Tibial artery (tissue), 4 donors: Measurements from ENCODE around the gene TTC7B.

Source experiments
- DNase-seq, 2 donors: peaks; one replicate each; pipeline ENCODE4 v3.0.0-alpha.2; 2019
- H3K27ac ChIP-seq, 2 donors: fragments of 200-600 bp; sonication (generic) in 1 of 2; 1 replicate in 1 of 2; 2 replicates in 1 of 2; pipeline ENCODE4 v1.5.1; 2018 to 2019; ENCODE audit warnings: mild to moderate bottlenecking in 1 of 2
- H3K27me3 ChIP-seq, 2 donors: fragments of 200-600 bp; sonication (generic) in 1 of 2; one replicate each; pipeline versions ENCODE4 v1.5.1 to v1.6.0; 2016 to 2019
- H3K36me3 ChIP-seq, 3 donors: fragments of 200-600 bp; sonication (generic) in 2 of 3; one replicate each; pipeline ENCODE4 v1.5.1; 2016 to 2019; ENCODE audit warnings: mild to moderate bottlenecking in 2 of 3
- H3K4me1 ChIP-seq, 4 donors: fragments of 200-600 bp; sonication (generic) in 2 of 4; 1 replicate in 3 of 4; 2 replicates in 1 of 4; pipeline ENCODE4 v1.5.1; 2016 to 2019
- H3K4me3 ChIP-seq, 2 donors: fragments of 200-600 bp; sonication (generic) in 1 of 2; 1 replicate in 1 of 2; 2 replicates in 1 of 2; pipeline ENCODE4 v1.5.1; 2018 to 2019; ENCODE audit warnings: mild to moderate bottlenecking in 2 of 2
- H3K9me3 ChIP-seq, 3 donors: fragments of 200-600 bp; sonication (generic) in 1 of 3; one replicate each; pipeline ENCODE4 v1.5.1; 2016 to 2019
- CTCF ChIP-seq, 2 experiments: fragments of 200-600 bp in 1 of 2; fragments of 450-650 bp in 1 of 2; IDR thresholded peaks; one replicate each; pipeline ENCODE4 v1.5.1; 2017 to 2019; ENCODE audit warnings: antibody characterized with exemption in 2 of 2, mild to moderate bottlenecking in 1 of 2, moderate library complexity in 1 of 2
- intact Hi-C: fragments of 100-400 bp; cut with DNase I; formaldehyde crosslinking; loops from one replicate; pipeline ENCODE4 v1.15.0; 2023; ENCODE audit warnings: low total_unique reads

The TTC7B gene

DNA sequence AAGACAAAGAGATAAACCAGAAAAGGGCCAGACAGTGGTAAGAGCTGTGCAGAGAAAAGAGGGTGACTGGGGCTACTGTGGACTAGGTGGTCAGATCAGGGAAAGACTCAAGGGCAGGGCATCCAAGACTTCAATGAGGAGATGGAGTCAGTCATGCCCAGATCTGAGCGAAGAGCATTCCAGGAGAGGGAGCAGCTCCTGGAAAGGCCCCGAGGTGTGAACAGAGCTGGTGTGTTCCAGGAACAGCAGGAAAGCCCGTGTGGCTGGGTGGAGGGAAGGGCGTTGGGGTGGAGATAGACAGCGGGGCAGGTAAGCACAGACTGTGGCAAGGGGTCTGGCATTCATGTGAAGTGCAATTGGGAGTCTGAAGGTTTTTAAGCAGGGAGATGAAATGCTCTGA is 16.8 kb downstream of the TTC7B start:
- intact Hi-C loops: no loop called here
- H3K27ac ChIP-seq: no peak overlapping the region
- no peak overlapping the region for H3K4me3 ChIP-seq
- H3K9me3 ChIP-seq: no peaks in the 10 kb centered on the region
- H3K36me3 ChIP-seq: no peaks in the 10 kb centered on the region
- no peaks in the 10 kb centered on the region for H3K27me3 ChIP-seq
- TF ChIP-seq CTCF (IDR thresholded peaks at IDR 0.05): no peak
- DNase-seq: no peak
- H3K4me1 ChIP-seq: peaks cover 0 to 3% (median 0%) of the 10 kb centered on the region in 4 donors

DNA sequence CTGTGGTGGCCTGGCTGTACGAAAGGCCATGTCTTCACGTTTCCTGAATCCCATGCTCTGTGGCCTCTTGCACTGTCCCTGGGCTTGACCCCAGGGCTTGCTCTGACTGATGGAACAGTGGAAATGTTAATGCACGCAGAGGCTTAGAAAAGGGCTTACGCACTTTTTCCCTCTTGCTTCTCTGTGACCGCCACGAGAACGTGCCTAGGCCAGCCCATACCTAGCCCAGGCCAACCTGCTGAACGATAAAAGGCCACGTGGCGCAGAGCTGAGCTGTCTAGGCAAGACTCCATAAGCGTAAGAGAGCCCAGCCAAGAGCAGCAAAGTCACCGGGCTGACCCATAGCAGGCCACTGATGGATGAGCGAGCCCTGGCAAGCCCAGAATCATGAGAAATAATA is 18.3 kb downstream of the TTC7B start:
- Histone ChIP-seq H3K27me3 (no peaks in the 10 kb centered on the region), H3K27ac (no peak overlapping the region), H3K36me3 (no peaks in the 10 kb centered on the region), H3K9me3 (no peaks in the 10 kb centered on the region), H3K4me1 (no peaks in the 10 kb centered on the region), H3K4me3 (no peak overlapping the region)
- no peak for DNase-seq
- intact Hi-C loops: no loop called here
- TF ChIP-seq CTCF (IDR thresholded peaks at IDR 0.05): no peak

- TF ChIP-seq CTCF (IDR thresholded peaks at IDR 0.05): no peak
- H3K36me3 ChIP-seq: no peaks in the 10 kb centered on the region
- no peak for DNase-seq
- intact Hi-C loops: no loop called here
- H3K9me3 ChIP-seq: no peaks in the 10 kb centered on the region
- H3K27me3 ChIP-seq: no peaks in the 10 kb centered on the region
- no peak overlapping the region for H3K4me3 ChIP-seq
- no peaks in the 10 kb centered on the region for H3K4me1 ChIP-seq
- no peak overlapping the region for H3K27ac ChIP-seq
Observed at GRCh38 chr14:90797451-90797850, 18.8 kb downstream of the TTC7B start.

DNA sequence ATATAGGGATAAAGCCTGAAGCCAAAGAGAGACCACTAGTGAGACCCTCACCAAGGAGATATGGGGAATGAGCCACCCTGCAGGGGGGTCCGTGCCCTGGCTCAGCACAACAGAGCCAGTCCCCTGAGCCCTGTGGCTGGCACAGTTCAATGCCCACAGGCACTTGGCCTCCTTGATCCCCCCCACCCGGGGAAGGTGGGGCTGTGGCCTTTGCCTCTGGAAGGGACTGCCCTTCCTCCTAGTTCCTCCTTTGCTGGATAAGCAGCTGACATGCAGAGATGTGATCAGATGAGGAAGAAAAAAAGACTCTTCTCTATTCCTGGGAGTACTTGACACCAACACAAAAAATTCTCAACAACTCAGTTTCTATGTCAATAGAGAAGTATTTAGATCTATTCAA is 19.9 kb downstream of the TTC7B start:
- H3K27ac ChIP-seq: no peak overlapping the region
- no peak for DNase-seq
- intact Hi-C loops: no loop called here

GRCh38 chr14:90795744-90796143 is 20.5 kb downstream of the TTC7B start:
- Histone ChIP-seq H3K9me3 (no peaks in the 10 kb centered on the region), H3K4me3 (no peak overlapping the region), H3K36me3 (no peaks in the 10 kb centered on the region), H3K27ac (no peak overlapping the region), H3K4me1 (no peaks in the 10 kb centered on the region), H3K27me3 (no peaks in the 10 kb centered on the region)
- no peak for TF ChIP-seq CTCF (IDR thresholded peaks at IDR 0.05)
- intact Hi-C loops: no loop called here
- DNase-seq: no peak

More for the DNA sequence above, 19.9 kb downstream of the TTC7B start:
- no peak overlapping the region for H3K4me3 ChIP-seq
- no peaks in the 10 kb centered on the region for H3K9me3 ChIP-seq
- no peaks in the 10 kb centered on the region for H3K4me1 ChIP-seq
- H3K27me3 ChIP-seq: no peaks in the 10 kb centered on the region
- TF ChIP-seq CTCF (IDR thresholded peaks at IDR 0.05): no peak
- no peaks in the 10 kb centered on the region for H3K36me3 ChIP-seq

DNA sequence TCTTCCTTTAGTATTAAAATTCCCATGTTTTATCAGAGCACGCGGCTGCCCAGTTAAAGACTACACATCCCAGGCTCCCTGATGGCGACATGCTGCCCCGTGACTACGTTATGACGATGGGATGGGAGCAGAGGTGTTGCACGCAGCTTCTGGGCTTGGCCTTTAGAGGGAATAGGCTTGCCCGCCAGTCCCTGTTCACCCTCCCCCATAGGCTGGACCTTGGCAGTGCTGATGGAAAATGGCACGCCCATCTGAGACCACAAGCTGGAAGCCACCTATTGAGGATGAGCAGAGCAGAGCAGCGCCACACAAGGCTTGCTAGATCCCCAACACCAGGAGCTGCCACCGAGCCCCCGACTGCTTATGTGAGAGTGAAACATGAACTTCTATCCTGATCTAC is 24.7 kb downstream of the TTC7B start:
- intact Hi-C loops: no loop called here
- Histone ChIP-seq H3K4me3 (no peak overlapping the region), H3K27me3 (no peaks in the 10 kb centered on the region), H3K4me1 (no peaks in the 10 kb centered on the region), H3K36me3 (no peaks in the 10 kb centered on the region), H3K9me3 (no peaks in the 10 kb centered on the region), H3K27ac (no peak overlapping the region)
- DNase-seq: no peak
- no peak for TF ChIP-seq CTCF (IDR thresholded peaks at IDR 0.05)
